Liver (tissue), 3 donors: ENCODE data around the gene SHISAL1.

ENCODE experiments used
- CTCF ChIP-seq: fragments of 150-350 bp; IDR thresholded peaks from 2 replicates; pipeline ENCODE4 v1.5.1; 2017; ENCODE audit warnings: improper control_type of control experiment, low read depth, low read length; ENCODE audit not compliant: missing input control
- GABPA ChIP-seq, 2 donors: IDR thresholded peaks in 1 of 2; conservative IDR thresholded peaks in 1 of 2; 2 replicates each; pipeline ENCODE4 v1.6.1; 2016; ENCODE audit warnings: antibody characterized with exemption in 2 of 2, mild to moderate bottlenecking in 1 of 2, moderate library complexity in 1 of 2
- JUND ChIP-seq, 2 donors: IDR thresholded peaks; 2 replicates each; pipeline ENCODE4 v1.6.1; 2016; ENCODE audit warnings: antibody characterized with exemption in 2 of 2
- MAX ChIP-seq: IDR thresholded peaks from 2 replicates; pipeline ENCODE4 v1.6.1; 2016; ENCODE audit warnings: antibody characterized with exemption
- RAD21 ChIP-seq, 2 donors: IDR thresholded peaks; 2 replicates each; pipeline ENCODE4 v1.6.1; 2016; ENCODE audit warnings: antibody characterized with exemption in 2 of 2, mild to moderate bottlenecking in 2 of 2
- REST ChIP-seq: IDR thresholded peaks from 2 replicates; pipeline ENCODE4 v1.6.1; 2016; ENCODE audit warnings: antibody characterized with exemption, mild to moderate bottlenecking
- SP1 ChIP-seq: IDR thresholded peaks from 2 replicates; pipeline ENCODE4 v1.6.1; 2018; ENCODE audit warnings: antibody characterized with exemption, mild to moderate bottlenecking
- donor health status: healthy.
- donor health status: healthy.

- no peak for TF ChIP-seq CTCF
- TF ChIP-seq REST = no peak
- TF ChIP-seq GABPA (IDR thresholded peaks at IDR 0.05 in 1 of 2, conservative IDR thresholded peaks at IDR 0.05 in 1 of 2) = no peak
- no peak for TF ChIP-seq SP1
- TF ChIP-seq JUND (IDR thresholded peaks at IDR 0.05) = no peak
- no peak for TF ChIP-seq MAX
- no peak for TF ChIP-seq RAD21 (IDR thresholded peaks at IDR 0.05)
Observed at GRCh38 chr22:44349594-44349993, 36.8 kb upstream of the SHISAL1 start.
